CD4-positive, alpha-beta T cell (primary cell): Measurements from ENCODE around the gene S100A11. TPM values are rescaled to one million over a fixed set of nuclear protein-coding genes. Genes with fewer than 3 reads are reported as not detected.

Experiments used
- ATAC-seq: fragments of 200-7000 bp; cut with Tn5 transposase; one replicate; pipeline ENCODE4 v1.10.0; 2022; ENCODE audit warnings: mild to moderate bottlenecking; ENCODE audit not compliant: poor library complexity
- CTCF ChIA-PET: fragments of 350-600 bp; sonication (Branson Sonifier 250); formaldehyde crosslinking; loops from one replicate; lab custom pipeline; 2021; ENCODE audit warnings: antibody characterized with exemption, inconsistent platforms; lab: Charles Lee
- POLR2A ChIA-PET: fragments of 350-600 bp; sonication (Branson Sonifier 250); formaldehyde crosslinking; loops from one replicate; lab custom pipeline; 2021; ENCODE audit warnings: antibody characterized with exemption, inconsistent platforms; lab: Charles Lee
- DNase-seq, 14 experiments: peaks; one replicate each; pipeline ENCODE4 v3.0.0-alpha.2; 2013 to 2020; ENCODE audit warnings: mixed read lengths in 2 of 14
- H3K27ac ChIP-seq, 2 donors: one replicate each; pipeline versions ENCODE4 v1.5.1 to v1.7.0; 2013; ENCODE audit warnings: low read length in 2 of 2, low read depth in 1 of 2, mild to moderate bottlenecking in 1 of 2
- H3K27me3 ChIP-seq, 2 experiments: 1 replicate in 1 of 2; 2 replicates in 1 of 2; pipeline versions ENCODE4 v1.6.1 to v1.7.0; 2013; ENCODE audit warnings: low read length in 2 of 2, control low read depth in 1 of 2, mild to moderate bottlenecking in 1 of 2, moderate library complexity in 1 of 2; ENCODE audit not compliant: insufficient read depth in 2 of 2, control insufficient read depth in 1 of 2
- H3K36me3 ChIP-seq: one replicate; pipeline ENCODE4 v1.6.1; 2013; ENCODE audit warnings: low read length, control low read depth; ENCODE audit not compliant: insufficient read depth
- H3K4me1 ChIP-seq: one replicate; pipeline ENCODE4 v1.6.1; 2013; ENCODE audit warnings: low read length, control low read depth; ENCODE audit not compliant: insufficient read depth
- H3K4me3 ChIP-seq: one replicate; pipeline ENCODE4 v1.5.1; 2013; ENCODE audit warnings: mild to moderate bottlenecking, low read length, moderate library complexity
- H3K9me3 ChIP-seq, 2 experiments: 1 replicate in 1 of 2; 2 replicates in 1 of 2; pipeline versions ENCODE4 v1.6.1 to v1.7.0; 2013; ENCODE audit warnings: low read length in 2 of 2, mild to moderate bottlenecking in 2 of 2, control low read depth in 1 of 2, moderate library complexity in 1 of 2; ENCODE audit not compliant: control insufficient read depth in 1 of 2, insufficient read depth in 1 of 2
- H3K27ac Mint-ChIP-seq: one replicate; pipeline ENCODE4 v1.8.0; 2020; ENCODE audit warnings: mixed read lengths
- H3K27me3 Mint-ChIP-seq: one replicate; pipeline ENCODE4 v1.8.0; 2021; ENCODE audit warnings: mixed read lengths
- H3K36me3 Mint-ChIP-seq: one replicate; pipeline ENCODE4 v1.8.0; 2021; ENCODE audit warnings: low read depth, mixed read lengths
- H3K4me1 Mint-ChIP-seq: one replicate; pipeline ENCODE4 v1.8.0; 2021; ENCODE audit warnings: low read depth, mixed read lengths
- H3K4me3 Mint-ChIP-seq: one replicate; pipeline ENCODE4 v1.8.0; 2020; ENCODE audit warnings: mild to moderate bottlenecking, mixed read lengths
- H3K9me3 Mint-ChIP-seq: one replicate; pipeline ENCODE4 v1.8.0; 2020; ENCODE audit warnings: mixed read lengths
- intact Hi-C, 2 experiments: fragments of 100-400 bp; cut with DNase I in 1 of 2; cut with micrococcal nuclease in 1 of 2; formaldehyde crosslinking; loops; one replicate each; pipeline versions ENCODE4 v1.15.1 to v1.9.0; 2023 to 2025; cut with DNase I, micrococcal nuclease
- total RNA-seq, 174 experiments: library from RNA in 2 of 174; stranded (reverse) in 2 of 174; gene quantifications; one replicate each; pipeline ENCODE4 v1.2.3 and lab custom pipeline; 2021 to 2026
- TF ChIP-seq, protein P1 (sequence below): fragments of 200-600 bp; IDR thresholded peaks from one replicate; pipeline ENCODE4 v1.8.0; 2022; ENCODE audit warnings: antibody characterized with exemption, mild to moderate bottlenecking

S100A11 gene
- total RNA-seq, 2 experiments from 2014 or later, result 23.6 to 24.1 TPM

GRCh38 chr1:152014943-152015342 lies 21.9 kb downstream of the S100A11 start:
- ATAC-seq (no peak), DNase-seq (no peak)
- Mint-ChIP-seq H3K36me3 (no peaks in the 10 kb centered on the region), H3K9me3 (no peaks in the 10 kb centered on the region), H3K27ac (no peak overlapping the region), H3K27me3 (peaks cover 18% of the 10 kb centered on the region), H3K4me3 (no peak overlapping the region), H3K4me1 (no peaks in the 10 kb centered on the region)
- H3K27me3 ChIP-seq, result no peaks in the 10 kb centered on the region
- H3K36me3 ChIP-seq, result no peaks in the 10 kb centered on the region
- H3K9me3 ChIP-seq, result no peaks in the 10 kb centered on the region
- CTCF ChIA-PET, result interaction anchor here (1.0 kb wide), 2 partner anchors 19 to 444 kb away, joined by 4 read pairs; no protein-coding TSS in a partner anchor
- TF ChIP-seq, protein P1, sequence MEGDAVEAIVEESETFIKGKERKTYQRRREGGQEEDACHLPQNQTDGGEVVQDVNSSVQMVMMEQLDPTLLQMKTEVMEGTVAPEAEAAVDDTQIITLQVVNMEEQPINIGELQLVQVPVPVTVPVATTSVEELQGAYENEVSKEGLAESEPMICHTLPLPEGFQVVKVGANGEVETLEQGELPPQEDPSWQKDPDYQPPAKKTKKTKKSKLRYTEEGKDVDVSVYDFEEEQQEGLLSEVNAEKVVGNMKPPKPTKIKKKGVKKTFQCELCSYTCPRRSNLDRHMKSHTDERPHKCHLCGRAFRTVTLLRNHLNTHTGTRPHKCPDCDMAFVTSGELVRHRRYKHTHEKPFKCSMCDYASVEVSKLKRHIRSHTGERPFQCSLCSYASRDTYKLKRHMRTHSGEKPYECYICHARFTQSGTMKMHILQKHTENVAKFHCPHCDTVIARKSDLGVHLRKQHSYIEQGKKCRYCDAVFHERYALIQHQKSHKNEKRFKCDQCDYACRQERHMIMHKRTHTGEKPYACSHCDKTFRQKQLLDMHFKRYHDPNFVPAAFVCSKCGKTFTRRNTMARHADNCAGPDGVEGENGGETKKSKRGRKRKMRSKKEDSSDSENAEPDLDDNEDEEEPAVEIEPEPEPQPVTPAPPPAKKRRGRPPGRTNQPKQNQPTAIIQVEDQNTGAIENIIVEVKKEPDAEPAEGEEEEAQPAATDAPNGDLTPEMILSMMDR, result no peak
- H3K4me3 ChIP-seq, result no peak overlapping the region
- H3K27ac ChIP-seq, result no peak overlapping the region
- POLR2A ChIA-PET, result no interaction called here
- intact Hi-C loops, result no loop called here
- peaks cover 5% of the 10 kb centered on the region for H3K4me1 ChIP-seq

DNA sequence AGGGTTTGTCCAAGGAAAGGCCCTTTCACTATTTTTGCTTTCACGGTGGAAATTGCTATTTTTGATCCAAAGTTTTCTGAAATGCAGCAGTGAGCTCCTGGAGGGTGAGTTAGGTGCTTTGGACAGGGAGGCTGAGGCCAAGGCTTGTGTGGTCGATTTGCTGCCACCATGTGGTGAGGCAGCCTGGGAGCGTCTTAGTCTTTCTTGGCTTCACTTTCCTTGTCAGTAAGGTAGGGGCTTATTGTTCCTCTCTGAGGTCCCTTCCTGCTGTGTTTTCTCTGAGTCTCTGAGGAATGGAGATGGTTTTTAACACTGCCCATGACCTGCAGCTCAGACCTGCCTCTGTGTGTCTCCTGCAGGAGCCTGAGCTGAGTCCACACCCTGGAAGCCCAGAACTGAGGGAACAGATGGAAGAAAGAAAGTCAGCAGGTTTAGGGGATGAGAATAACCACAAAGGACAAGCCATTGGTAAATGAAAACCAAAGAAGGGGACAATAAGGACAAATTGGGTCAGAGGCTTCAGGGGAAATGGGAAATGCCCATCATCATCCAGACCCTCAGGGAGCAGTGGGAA lies 23.1 kb downstream of the S100A11 start:
- H3K36me3 ChIP-seq, result no peaks in the 10 kb centered on the region
- Mint-ChIP-seq H3K27ac (no peak overlapping the region), H3K36me3 (no peaks in the 10 kb centered on the region), H3K4me3 (no peak overlapping the region), H3K9me3 (no peaks in the 10 kb centered on the region), H3K4me1 (no peaks in the 10 kb centered on the region), H3K27me3 (peaks cover 25% of the 10 kb centered on the region)
- TF ChIP-seq, protein P1, result peak; percentile 57
- ATAC-seq (no peak), DNase-seq (peak in 8 of 14 experiments; percentile 21 to 71 (median 40))
- POLR2A ChIA-PET, result no interaction called here
- peaks cover 0 to 5% of the 10 kb centered on the region in 2 experiments for H3K27me3 ChIP-seq
- H3K4me1 ChIP-seq, result peaks cover 5% of the 10 kb centered on the region
- H3K4me3 ChIP-seq, result no peak overlapping the region
- H3K27ac ChIP-seq, result no peak overlapping the region
- no peaks in the 10 kb centered on the region for H3K9me3 ChIP-seq
- intact Hi-C loops, result no loop called here
- CTCF ChIA-PET, result interaction anchor here (1.2 to 2.3 kb wide), 4 partner anchors 12 to 46 kb away, joined by 3 to 8 read pairs (median 4); no protein-coding TSS in a partner anchor

DNA sequence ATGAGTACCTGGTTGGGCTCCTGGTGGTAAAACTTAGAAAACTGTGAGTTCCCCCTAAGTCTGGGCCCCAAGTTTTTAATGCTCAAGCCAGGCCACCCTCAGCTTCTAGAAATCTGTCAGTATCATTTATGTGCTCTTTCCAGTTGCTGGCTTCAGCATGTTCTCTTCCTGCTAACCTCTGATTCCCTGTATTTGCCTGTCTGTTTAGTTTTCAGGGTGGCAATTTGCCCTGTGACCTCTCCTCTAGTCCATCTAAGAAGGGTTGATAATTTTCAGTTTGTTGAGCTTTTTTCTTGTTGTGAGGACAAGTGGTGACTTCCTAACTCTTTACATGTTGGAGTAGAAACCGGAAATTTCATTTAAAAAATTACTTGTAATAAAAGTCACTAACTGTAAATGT lies 27.1 kb downstream of the S100A11 start:
- Mint-ChIP-seq H3K4me1 (no peaks in the 10 kb centered on the region), H3K27me3 (peaks cover 23% of the 10 kb centered on the region), H3K27ac (no peak overlapping the region), H3K9me3 (no peaks in the 10 kb centered on the region), H3K4me3 (no peak overlapping the region), H3K36me3 (no peaks in the 10 kb centered on the region)
- ChIA-PET POLR2A (no interaction called here), CTCF (interaction anchor here (0.8 kb wide), 1 partner anchor 42 kb away, joined by 3 read pairs; no protein-coding TSS in a partner anchor)
- intact Hi-C loops, result no loop called here
- Histone ChIP-seq H3K36me3 (no peaks in the 10 kb centered on the region), H3K4me1 (peaks cover 5% of the 10 kb centered on the region), H3K27ac (no peak overlapping the region), H3K4me3 (no peak overlapping the region), H3K9me3 (no peaks in the 10 kb centered on the region), H3K27me3 (peaks cover 0 to 5% of the 10 kb centered on the region in 2 experiments)
- no peak for DNase-seq
- TF ChIP-seq, protein P1, result no peak
- no peak for ATAC-seq
